Ecto neural progenitor cell (in vitro differentiated cells): ENCODE results near the gene CLEC18B.
A peak's percentile ranks its signal among the peaks of the same experiment; 100 is the strongest.
"Not testable (repeated sequence)": the region's sequence is repeated elsewhere in the genome, so short reads cannot be mapped to it uniquely, and the experiment has no call there.

ENCODE experiments used
- DNase-seq: peaks from one replicate; pipeline ENCODE4 v3.0.0-alpha.2; 2018; ENCODE audit warnings: low spot score

Gene CLEC18B

DNA sequence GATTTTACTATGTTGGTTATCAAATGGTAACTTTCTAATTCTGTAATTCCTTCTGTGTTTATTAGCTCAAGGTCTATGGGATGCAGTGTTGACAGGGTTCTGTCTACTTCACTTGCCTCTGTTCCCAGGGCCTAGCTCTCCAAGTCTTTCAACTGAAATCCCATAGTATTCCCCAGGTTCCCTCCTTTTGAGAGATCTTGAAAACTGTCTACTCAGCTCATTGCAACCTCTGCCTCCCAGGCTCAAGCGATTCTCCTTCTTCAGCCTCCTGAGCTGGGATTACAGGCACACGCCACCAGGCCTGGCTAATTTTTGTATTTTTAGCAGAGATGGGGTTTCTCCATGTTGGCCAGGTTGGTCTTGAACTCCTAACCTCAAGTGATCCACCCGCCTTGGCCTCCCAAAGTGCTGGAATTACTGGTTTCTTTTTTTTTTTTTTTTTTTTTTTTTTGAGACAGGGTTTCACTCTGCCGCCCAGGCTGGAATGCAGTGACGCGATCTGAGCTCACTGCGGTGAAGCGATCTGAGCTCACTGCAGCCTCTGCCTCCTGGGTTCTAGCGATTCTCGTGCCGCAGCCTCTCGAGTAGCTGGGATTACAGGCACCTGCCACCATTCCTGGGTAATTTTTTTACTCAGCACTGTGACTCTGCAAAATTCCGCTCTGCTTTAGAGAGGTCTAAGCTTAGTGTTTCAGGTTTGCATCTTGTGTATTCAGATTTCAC, 22.5 kb upstream of the CLEC18B start:
- not testable (repeated sequence) for DNase-seq

DNA sequence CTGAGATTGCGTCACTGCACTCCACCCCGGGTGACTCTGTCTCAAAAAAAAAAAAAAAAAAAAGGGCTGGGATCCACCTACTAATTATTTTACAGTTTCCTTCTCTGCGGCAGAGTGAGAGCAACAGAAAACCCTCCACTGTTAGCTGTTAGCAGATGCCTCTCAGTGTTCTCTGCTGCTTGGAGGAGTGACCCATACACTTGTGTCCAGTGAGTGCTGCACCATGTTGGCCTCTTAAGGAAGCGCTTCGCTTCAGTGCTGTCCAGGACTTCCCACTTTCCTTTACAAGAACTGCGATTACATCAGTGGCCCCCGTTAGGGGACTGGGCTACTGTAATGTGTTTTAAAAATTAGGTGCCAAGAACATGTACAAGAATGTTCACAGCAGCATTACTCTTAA, 18.4 kb upstream of the CLEC18B start:
- DNase-seq = no peak

DNA sequence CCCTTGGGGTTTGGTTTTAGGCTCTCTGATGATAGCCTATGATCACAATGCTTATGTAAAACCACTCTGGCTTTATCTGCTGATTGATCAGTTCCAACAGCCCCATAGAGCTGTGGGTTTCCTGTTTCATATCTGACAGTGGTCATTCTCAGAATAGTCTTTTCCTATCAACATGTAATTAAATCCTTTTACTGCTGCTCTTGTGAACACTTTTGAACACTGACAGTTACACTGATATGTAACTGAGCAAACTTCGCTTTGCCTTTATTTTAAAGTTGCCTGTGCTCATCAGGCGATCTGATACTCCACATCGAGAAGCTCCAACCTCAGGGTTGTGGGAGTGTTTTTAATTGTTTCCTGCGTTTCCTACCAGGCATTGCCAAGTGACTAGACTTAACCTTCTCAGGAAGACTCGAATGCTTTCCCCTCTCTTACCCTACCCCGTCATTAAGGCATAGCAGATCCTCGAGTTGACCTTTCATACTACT, 17.3 kb upstream of the CLEC18B start:
- DNase-seq = no peak

DNA sequence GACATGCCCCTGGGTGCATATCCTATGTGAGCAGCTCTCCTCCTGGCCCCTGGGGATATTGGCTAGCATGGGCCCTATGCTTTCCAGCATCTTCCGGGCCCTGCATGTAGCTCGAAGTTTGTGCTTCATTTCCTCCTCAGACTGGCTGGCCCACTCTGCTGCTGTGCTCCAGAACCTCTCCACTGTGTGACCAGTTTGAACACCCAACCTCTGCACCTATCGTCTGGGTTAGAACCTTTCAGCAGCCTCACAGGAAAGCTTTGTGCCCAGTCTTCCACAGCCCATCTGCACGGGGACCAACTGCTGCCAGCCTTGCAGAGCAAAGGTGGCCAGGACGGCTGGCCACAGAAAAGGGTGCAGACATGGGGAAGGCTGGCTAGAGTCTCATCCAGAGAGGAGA, 10.2 kb upstream of the CLEC18B start:
- DNase-seq = no peak

DNA sequence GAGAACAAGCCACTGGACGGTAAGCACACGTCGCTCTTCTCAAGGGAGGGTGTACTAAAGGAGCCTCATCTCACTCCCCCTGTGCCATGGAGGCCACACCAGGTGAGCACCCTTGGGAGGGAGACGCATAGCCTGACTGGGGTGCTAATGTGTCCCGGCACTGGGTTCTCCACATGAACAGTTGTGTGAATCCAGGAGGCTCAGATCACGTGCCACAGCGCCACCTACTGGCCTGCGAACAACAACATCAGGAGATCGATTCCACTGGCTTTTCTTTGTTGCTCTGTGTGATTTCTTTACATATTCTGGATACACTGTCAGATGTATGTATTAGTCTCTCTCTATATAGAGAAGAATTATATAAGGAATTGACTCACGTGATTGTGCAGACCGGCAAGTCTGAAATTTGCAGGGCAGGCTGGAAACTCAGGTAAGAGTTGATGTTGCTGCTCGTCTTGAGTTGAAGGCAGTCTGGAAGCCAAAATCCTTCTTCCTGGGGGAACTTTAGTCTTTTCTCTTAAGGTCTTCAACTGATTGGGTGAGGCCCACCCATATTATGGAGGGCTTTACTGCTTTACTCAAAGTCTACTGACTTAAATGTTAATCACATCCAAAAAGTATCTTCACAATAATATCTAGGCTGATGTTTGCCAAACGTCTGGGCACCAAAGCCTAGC, 8.9 kb upstream of the CLEC18B start:
- peak; percentile 55 for DNase-seq

DNA sequence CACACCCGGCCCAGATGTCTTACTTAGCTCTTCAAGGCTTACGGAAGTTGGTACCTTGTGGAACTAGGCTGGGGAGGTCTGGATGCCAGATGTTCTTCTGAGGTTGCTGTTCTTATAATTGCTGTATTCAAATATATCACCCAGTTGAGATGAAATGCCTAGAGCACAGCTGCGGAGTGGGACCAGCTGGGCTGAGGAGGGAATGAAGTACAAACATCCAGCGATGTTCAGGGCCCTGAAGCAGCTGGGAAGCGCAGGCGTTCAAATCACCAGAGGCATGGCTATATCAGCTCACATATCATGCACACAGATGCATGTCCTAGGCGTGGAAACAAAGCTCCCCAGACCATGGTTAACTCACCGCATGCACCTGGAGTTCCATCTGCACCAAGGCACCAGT, 7.2 kb upstream of the CLEC18B start:
- not testable (repeated sequence) for DNase-seq

DNA sequence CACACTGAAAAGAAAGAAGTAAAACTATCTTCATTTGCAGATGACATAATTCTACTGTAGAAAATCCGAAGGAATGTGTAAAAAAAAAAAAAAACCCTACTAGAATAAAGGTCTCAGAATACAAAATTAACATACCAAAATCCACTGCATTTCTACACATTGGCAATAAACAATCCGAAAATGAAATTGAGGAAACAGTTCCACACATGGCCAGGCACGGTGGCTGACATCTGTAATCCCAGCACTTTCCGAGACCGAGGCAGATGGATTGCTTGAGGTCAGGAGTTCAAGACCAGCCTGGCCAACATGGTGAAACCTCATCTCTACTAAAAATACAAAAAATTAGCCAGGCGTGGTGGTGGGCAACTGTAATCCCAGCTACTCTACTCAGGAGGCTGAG, 4.5 kb upstream of the CLEC18B start:
- DNase-seq = not testable (repeated sequence)

DNA sequence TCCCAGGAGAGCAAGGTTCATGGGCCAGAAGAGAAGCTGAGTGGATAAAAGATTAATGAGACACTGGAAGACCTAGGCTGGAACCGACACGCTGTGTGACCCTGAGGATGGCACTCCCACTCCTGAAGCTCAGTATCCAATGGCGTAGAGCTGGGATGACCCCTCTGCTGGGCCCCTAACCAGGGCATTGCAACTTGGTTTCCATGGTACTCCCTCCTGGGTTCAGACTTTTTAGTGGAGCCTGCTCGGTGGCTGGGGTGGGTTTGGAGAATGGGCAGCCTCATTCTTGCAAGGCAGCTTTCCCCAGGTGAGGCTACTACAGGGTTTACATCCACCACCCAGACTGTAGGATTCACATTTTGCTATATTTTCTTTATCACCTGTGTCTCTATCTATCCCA, 2.4 kb upstream of the CLEC18B start:
- DNase-seq = not testable (repeated sequence)

DNA sequence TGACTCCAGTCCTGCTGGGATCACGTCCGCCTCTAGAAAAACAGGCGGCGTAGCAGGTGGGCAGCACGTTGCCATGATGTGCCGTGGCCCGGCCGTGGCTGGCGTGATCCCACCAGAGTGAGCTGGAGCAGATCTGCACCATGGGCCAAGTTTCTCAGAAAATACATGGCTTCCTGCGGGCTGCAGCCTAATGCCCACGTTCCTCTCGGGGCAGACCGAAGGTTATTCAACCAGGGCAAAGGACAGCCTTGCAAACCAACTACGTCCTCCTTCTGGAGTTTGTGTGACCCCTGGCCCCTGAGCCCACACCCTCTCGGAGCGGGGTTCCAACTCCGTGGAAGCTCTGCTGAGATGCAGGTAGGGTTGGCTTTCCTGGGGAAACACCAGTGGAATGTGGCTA, 808 bp upstream of the CLEC18B start:
- not testable (repeated sequence) for DNase-seq

DNA sequence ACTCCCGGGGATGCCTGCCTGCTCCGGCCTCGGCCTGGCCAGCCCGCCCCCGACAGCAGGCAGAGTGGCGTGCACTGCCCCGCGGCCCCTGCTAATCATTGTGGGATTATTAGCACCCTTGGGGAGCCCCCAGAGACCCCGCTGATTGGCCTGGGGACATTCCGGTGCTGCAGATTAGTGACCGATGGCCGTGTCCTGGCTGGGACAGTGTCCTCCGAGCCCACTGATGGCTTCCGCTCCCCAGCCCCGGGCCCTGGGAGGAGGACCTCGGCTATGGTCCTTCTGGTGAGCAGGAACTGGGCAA, 156 bp upstream of the CLEC18B start:
- peak; percentile 69 for DNase-seq

DNA sequence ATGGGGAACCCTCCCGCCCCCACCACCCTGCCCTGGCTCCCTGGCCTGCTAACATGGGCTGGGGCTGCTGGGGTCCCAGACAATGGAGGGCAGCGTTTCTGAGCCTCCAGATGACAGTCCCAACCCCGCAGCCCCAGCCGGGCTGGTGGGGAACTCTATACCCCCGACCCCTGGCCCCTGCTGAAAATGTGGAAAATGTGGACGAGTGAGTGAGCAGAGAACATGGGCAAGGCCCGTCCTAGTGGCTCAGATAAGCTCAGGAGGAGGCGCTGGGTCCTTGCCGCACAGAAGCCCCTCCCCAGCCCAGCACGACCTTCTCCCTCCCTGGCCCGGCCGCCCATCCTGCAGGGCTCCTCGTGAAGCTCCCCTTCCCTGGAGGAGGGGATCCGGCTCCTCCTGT, 1.5 kb downstream of the CLEC18B start:
- not testable (repeated sequence) for DNase-seq

DNA sequence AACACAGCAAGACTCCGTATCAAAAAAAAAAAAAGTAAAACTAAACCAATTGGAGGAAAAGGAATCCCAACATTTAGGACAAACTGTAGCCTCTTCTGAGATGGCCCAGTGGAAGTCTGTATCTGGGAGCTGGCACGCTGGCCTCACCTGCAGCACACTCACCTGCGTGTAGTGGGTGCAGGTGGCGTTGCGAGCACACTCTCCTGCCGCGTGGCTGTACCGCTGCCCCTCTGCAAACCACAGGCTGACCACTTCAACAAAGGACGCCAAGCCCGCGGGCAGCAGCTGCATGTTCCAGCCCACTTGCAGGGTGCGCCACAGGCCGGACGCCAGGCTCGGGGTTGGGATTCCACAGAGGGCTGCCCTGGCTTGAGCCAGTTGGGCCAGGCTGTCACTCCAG, 3.4 kb downstream of the CLEC18B start:
- not testable (repeated sequence) for DNase-seq

DNA sequence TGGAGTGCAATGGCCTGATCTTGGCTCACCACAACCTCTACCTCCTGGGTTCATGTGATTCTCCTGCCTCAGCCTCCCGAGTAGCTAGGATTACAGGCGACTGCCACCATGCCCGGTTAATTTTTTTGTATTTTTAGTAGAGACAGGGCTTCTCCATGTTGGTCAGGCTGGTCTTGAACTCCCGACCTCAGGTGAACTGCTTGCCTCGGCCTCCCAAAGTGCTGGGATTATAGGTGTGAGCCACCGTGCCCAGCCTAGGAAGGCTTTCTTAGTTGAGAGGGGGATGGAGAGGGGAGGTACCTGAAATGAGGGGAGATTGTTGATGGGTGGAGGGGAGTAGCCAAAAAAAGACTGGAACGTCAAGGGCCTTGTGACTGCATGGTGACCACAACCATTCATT, 7.4 kb downstream of the CLEC18B start:
- not testable (repeated sequence) for DNase-seq

DNA sequence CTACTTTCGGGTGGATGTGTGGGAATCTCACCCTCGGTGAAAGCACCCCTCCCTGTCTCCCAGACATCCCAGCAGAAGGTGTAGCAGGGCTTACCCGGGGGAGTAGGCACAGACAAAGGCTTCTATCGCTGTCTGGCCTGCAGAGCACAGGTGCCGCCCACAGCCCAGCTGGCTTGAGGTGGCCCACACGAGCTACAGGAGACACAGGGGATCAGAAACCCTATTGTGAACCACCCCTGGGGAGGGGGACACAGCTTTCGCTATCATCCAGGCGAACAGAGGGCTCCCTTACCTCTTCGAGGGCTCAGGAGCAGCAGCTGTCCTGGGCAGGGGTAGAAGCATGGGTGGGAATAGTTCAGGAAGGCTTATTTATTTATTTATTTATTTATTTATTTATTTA, 7.8 kb downstream of the CLEC18B start:
- DNase-seq = not testable (repeated sequence)

DNA sequence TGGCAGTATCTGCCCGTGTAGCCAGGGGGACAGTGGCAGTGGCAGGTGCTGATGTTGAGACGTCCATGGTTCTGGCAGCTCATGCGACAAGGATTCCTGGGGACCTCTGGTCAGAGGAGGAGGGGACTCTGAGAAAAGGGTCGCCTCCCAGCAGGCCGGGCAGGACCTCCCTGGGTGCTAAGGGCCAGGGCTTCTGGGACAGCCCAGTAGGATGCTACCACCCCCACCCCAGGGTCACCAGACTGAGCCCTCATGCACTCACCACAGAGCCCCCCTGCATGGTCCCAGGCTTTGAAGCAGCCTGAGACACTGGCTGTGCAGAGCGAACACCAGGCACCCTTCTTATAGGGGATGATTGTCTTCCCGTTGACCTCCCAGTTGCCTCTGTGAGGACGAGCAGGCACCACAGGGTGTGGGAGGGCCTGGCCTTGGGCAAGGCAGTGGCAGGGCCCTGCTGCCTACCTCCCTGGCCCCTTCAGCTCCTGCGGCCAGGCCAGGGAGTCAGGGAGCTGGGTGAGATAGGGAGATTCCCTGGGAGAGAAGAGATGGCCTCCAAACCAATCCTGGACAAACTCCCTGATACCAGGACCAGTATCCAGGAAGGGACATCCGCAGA, 8.4 kb downstream of the CLEC18B start:
- not testable (repeated sequence) for DNase-seq

DNA sequence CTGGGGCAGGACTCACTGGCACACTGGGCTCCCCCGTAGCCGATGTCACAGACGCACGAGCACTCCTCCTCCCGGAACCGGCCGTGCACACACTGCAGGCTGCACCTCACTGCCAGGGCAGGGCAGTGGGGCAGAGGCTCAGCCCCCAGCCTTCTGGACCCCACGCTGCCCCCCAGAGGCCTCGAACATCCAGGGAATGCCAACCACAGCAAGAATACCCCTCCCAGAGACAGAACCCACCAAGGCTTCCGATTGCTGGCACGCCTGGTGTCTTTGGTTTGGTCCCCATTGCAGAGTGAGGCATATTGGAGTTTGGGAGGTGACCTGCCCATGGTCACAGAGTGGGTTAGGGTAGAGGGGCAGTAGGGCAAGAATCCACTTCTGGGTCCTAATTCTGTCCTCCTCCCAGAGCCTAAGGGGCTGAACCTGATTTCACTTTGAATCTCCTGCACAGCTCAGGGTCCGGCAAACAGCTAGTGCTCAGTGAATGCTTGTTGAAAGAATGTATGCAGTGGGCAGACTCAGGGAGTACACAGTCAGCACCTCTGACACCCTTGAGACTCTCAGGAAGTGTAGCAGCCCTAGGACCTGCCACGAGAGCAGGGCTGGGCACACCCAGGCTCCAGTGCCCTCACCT, 9.0 kb downstream of the CLEC18B start:
- not testable (repeated sequence) for DNase-seq

DNA sequence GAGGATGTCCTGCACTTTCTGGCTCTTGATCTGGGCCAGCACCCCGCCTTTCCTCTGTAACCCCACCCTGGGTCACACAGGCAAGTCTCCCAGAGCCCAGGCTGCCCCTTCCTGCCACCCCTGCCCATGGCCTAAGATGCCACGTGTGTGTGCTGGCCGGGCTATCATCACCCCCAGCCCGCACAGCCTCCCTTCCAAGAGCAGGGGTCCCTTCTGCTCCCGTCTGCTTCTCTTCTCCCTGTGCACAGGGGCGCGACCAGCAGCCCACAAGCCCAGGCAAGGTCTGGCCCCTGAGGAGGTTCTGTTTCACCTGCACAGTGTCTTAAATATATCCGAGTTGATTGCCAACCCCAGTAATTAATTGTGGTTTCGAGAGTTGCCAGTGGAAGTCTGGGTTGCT, 10.3 kb downstream of the CLEC18B start:
- DNase-seq = peak; percentile 24

DNA sequence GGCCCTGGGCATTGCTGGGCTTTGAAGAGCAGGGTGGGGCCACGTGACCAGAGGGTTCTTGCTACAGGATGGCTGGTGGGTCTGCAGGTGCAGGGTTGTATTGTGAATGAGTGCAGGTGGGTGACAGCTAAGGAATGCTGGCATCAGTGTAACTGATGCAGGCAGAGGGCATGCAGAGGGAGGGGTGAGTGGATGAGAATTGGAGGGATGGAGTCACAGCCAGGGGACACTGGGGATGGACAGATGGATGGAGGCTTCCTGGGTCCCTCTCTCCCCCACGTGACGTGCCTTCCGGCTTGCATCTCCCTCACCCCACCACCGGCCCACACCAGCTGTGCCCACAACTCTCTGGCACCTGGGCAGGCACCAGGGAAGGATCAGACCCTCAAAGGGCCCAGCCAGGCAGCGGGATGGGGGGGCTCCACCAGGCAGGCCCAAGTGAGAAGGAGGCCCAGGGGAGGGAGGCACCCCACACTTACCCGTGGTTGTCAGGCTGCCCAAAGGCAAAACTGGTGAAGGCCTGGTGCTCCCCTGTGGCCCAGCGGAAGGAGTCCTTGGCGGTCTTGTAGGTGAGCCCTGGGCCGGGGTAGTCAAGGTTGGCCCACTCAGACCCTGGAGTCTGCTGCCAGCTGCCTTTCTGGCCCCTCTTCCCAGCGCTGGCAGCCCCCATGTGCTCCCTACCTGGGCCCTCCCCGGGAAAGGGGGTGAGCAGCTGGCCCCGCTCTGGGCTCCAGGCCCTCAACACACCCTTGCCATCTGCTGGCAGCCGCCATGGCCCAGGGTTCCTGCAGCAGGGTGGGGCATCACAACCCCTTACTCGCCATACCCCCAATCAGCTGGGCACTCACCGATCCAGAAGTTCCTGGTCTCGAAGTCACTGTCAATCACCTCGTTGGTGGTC, 11.0 kb downstream of the CLEC18B start:
- DNase-seq = not testable (repeated sequence)

DNA sequence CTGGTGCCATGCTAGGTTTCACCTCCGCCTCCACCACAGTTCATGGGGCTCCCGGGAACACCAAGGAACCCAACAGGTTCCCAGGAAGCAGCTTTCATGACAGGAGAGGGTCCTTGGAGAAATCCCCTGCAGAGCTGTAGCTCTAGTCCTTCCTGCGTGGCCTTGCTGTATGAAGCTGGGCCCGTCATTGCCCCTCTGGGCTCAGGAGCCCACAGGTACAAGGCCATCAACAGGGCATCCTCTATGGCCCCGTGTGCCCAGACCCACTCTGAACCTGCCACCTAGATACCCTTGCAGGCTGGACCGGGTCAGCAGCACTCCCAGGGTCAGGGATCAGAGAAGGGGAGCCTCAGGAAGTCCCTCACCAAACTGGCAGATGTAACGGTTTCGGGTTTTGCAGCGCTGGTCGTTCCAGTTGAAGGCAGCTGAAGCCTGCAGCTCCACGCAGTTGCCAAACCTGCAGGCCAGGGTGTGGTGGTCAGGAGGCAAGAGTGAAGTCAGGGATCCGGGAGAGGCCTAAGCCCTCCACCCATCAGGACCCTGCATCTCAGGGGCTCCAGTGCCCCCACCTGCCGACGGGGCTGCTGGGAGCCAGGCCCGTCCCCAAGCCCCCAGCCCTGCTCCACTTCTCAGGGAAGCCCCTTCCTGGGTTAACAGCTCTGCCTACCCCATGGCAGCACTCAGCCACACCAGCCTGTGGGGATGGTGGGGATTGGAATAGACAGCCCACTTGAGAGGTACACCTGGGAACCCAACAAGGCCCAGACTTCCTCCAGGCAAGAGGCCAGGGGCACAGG, 11.9 kb downstream of the CLEC18B start:
- not testable (repeated sequence) for DNase-seq

DNA sequence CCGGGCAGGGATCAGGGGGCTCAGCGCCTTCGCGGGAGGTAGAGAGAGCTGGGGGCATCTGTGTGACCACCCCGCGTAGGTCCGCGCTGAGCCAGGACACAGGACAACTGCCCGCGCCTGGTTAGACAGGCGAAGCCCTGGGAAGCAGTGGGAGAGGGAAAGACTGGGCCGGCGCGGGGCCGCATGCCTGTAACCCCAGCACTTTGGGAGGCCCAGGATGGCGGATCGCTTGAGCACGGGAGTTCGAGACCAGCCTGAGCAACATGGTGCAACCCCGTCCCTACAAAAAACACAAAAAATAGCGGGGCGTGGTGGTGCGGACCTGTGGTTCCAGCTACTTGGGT, 13.9 kb downstream of the CLEC18B start:
- DNase-seq = peak; percentile 56
